WERI-Rb-1 (cell line): ENCODE measurements around the gene RBM33.

ENCODE experiments used
- DNase-seq: peaks from one replicate; pipeline ENCODE4 v3.0.0-alpha.2; 2020
- H3K27ac ChIP-seq: fragments of 250-450 bp; sonication (Bioruptor Pico); 2 replicates; pipeline ENCODE4 v1.5.1; 2020; ENCODE audit warnings: mild to moderate bottlenecking, moderate library complexity
- H3K27me3 ChIP-seq: fragments of 250-450 bp; sonication (Bioruptor Pico); 2 replicates; pipeline ENCODE4 v1.5.1; 2021; ENCODE audit warnings: mild to moderate bottlenecking, low read depth, moderate library complexity; ENCODE audit not compliant: insufficient read depth, severe bottlenecking
- H3K36me3 ChIP-seq: fragments of 250-450 bp; sonication (Bioruptor Pico); 2 replicates; pipeline ENCODE4 v1.5.1; 2020; ENCODE audit warnings: mild to moderate bottlenecking, moderate library complexity
- H3K4me3 ChIP-seq: 2 replicates; pipeline ENCODE4 v1.5.1; 2011; ENCODE audit warnings: low read depth, mild to moderate bottlenecking, control low read depth, low read length
- H3K9me3 ChIP-seq: fragments of 250-450 bp; sonication (Bioruptor Pico); 2 replicates; pipeline ENCODE4 v1.5.1; 2021; ENCODE audit warnings: mild to moderate bottlenecking, moderate library complexity; ENCODE audit not compliant: severe bottlenecking
- CTCF ChIP-seq: IDR thresholded peaks from 2 replicates; pipeline ENCODE4 v1.5.1; 2011; ENCODE audit warnings: low read depth, mild to moderate bottlenecking, control low read depth, inconsistent platforms, low read length

Gene RBM33

GRCh38 chr7:155644178-155644970 is at the start of gene RBM33:
RBM33 (plus strand) TSS chr7:155644661; CDS start chr7:155644877, 216 bp downstream.
- peak; percentile 79 for DNase-seq
- Histone ChIP-seq H3K9me3 (peaks cover 10% of the 10 kb centered on the region), H3K27me3 (no peaks in the 10 kb centered on the region), H3K4me3 (peak within 1 kb of the TSS; percentile 77), H3K27ac (peak within 1 kb of the TSS; percentile 96), H3K36me3 (peaks cover 67% of the 10 kb centered on the region)
- TF ChIP-seq CTCF, result no peak

- H3K27me3 ChIP-seq, result no peaks in the 10 kb centered on the region
- H3K9me3 ChIP-seq, result no peaks in the 10 kb centered on the region
- no peak overlapping the region for H3K27ac ChIP-seq
- DNase-seq, result no peak
- H3K36me3 ChIP-seq, result no peaks in the 10 kb centered on the region
- no peak for TF ChIP-seq CTCF
- H3K4me3 ChIP-seq, result no peak overlapping the region
Observed at GRCh38 chr7:155594961-155595366, 49.5 kb upstream of the RBM33 start.

- H3K27ac ChIP-seq, result no peak overlapping the region
Observed at GRCh38 chr7:155597753-155598140, 46.7 kb upstream of the RBM33 start.

GRCh38 chr7:155598810-155599210 is 45.7 kb upstream of the RBM33 start:
- H3K4me3 ChIP-seq, result peak overlapping the region; percentile 40
- no peaks in the 10 kb centered on the region for H3K36me3 ChIP-seq
- H3K27ac ChIP-seq, result no peak overlapping the region
- H3K27me3 ChIP-seq, result no peaks in the 10 kb centered on the region
- H3K9me3 ChIP-seq, result no peaks in the 10 kb centered on the region
- peak; percentile 86 for TF ChIP-seq CTCF
- peak; percentile 79 for DNase-seq

More at GRCh38 chr7:155597753-155598140, 46.7 kb upstream of the RBM33 start:
- H3K36me3 ChIP-seq, result no peaks in the 10 kb centered on the region
- no peak for TF ChIP-seq CTCF
- no peak for DNase-seq
- H3K4me3 ChIP-seq, result no peak overlapping the region
- no peaks in the 10 kb centered on the region for H3K27me3 ChIP-seq
- no peaks in the 10 kb centered on the region for H3K9me3 ChIP-seq

GRCh38 chr7:155602156-155602555 is 42.3 kb upstream of the RBM33 start:
- Histone ChIP-seq H3K4me3 (no peak overlapping the region), H3K27ac (no peak overlapping the region), H3K9me3 (no peaks in the 10 kb centered on the region), H3K36me3 (no peaks in the 10 kb centered on the region), H3K27me3 (no peaks in the 10 kb centered on the region)
- DNase-seq, result no peak
- TF ChIP-seq CTCF, result no peak

- TF ChIP-seq CTCF, result no peak
- Histone ChIP-seq H3K36me3 (no peaks in the 10 kb centered on the region), H3K9me3 (no peaks in the 10 kb centered on the region), H3K4me3 (no peak overlapping the region), H3K27me3 (no peaks in the 10 kb centered on the region), H3K27ac (no peak overlapping the region)
- no peak for DNase-seq
Observed at GRCh38 chr7:155602750-155603149, 41.7 kb upstream of the RBM33 start.
